HG02610 (cell line): ENCODE results near the gene ATAD3B.

Source experiments
- ATAC-seq: cut with Tn5 transposase; IDR thresholded peaks from one replicate; pipeline ENCODE4 v1.9.1; 2021; ENCODE audit warnings: mild to moderate bottlenecking, moderate library complexity; ENCODE audit not compliant: unreplicated experiment

The ATAD3B gene

DNA sequence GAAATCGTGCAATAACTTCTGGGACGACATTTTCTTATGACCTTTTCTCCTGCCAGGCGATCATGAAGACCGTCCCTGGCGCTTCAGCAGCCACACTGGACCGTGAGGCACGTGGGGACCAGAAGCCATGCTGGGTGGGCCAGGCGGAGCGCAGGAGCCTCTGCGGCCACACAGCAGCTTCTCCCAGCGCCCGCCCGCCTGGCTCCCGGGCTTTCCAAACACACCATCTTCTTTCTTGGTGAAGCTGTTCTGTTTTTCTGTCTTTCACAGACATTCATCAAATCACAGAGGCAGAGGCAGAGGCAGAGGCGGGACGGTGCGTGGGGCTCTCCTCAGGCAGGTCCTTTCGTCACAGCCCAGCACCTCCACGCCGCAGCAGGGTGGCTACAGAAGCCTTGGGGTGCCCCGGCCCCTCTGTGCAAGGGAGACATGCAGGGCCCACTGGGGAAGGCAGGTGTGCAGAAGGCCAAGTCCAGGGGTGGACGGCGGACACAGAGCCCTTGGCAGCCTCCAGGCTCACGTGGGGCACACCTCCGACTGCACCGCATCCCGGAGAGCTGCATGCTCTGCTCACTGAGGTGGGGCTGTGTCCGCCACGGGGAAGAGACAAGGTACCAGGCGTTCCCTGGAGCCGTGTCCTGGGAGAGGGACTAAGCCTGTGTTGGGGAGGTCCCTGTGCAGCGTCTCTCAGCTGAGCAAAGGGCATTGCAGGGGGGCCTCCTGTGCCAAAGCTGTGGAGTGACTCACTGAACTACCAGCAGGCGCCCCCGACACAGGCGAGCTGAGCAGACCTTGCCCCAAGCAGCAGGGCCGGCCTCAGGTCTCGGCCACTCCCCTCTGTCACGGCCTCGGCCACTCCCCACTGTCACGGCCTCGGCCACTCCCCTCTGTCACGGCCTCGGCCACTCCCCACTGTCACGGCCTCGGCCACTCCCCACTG is 71.5 kb downstream of the ATAD3B start:
- no peak for ATAC-seq

DNA sequence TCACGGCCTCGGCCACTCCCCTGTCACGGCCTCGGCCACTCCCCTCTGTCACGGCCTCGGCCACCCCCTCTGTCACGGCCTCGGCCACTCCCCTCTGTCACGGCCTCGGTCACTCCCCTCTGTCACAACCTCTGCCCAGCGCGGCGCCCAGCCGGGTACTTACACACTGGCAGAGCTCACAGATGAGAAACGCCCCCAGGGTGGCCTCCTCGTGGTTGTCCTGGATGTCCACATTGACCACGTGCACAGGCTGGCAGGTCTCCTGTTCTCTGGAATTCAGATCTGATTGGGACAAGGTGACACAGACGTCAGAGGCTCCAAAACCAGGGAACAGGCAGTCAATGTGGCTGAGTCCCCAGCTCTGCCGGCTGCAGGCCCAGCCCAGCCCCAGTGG is 72.1 kb downstream of the ATAD3B start:
- ATAC-seq, result no peak

DNA sequence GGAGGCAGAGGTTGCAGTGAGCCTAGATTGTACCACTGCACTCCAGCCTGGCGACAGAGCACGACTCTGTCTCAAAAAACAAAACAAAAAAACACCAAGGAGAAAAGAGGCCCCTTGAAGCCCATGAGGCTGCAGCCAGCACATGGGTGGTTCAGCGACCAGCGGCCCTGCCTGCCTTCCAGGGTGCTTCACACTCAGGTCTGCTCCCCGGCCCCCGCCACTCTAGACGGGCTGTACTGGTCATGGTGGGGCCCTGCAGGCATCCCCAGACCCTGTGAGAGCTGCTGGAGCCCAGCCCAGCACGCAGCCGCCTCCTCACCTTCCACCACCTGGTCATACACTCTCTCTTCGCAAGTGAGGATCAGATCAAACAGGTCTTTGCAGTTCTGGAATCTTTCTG is 73.0 kb downstream of the ATAD3B start:
- no peak for ATAC-seq
